Measurements from ENCODE around the gene ZNF543.
A peak's percentile ranks its signal among the peaks of the same experiment; 100 is the strongest.

Gene ZNF543

GRCh38 chr19:57293719-57294118, 26.6 kb upstream of the ZNF543 start:
- no peak for TF ChIP-seq CTCF (IDR thresholded peaks at IDR 0.05; ENCODE audit: low read depth, low read length, missing control alignments)
- DNase-seq (ENCODE audit: low read depth): no peak
- in situ Hi-C loops (cut with HindIII; ENCODE audit: low sequenced_read_pairs): no loop called here
- H3K4me3 ChIP-seq (ENCODE audit: low read depth, low read length): no peak overlapping the region

DNA sequence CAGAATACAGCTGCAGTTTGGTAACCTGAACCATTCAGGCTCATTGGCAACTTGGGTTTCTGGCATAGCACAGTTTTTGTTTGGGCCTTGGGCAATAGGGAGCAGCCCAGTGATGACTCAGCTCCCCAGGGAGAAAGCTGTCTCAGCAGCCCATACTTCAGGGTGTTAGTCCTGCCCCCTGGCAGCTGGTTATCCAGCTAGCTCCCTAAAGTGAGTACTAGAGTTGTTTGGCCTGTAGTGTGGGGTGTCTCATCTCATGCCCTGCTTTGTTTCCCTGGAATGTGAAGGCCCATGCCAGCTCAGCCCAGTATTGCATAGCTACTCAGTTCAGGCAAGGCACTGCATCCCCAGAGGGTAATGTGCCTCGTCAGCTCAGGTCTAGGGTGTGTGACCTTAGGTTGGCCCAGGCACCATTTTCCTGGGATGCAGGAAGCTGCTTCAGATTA, 18.2 kb upstream of the ZNF543 start:
- DNase-seq (ENCODE audit: low read depth): peak; percentile 49
- TF ChIP-seq CTCF (IDR thresholded peaks at IDR 0.05; ENCODE audit: low read depth, low read length, missing control alignments): no peak
- in situ Hi-C loops (cut with HindIII; ENCODE audit: low sequenced_read_pairs): no loop called here
- no peak overlapping the region for H3K4me3 ChIP-seq (ENCODE audit: low read depth, low read length)

DNA sequence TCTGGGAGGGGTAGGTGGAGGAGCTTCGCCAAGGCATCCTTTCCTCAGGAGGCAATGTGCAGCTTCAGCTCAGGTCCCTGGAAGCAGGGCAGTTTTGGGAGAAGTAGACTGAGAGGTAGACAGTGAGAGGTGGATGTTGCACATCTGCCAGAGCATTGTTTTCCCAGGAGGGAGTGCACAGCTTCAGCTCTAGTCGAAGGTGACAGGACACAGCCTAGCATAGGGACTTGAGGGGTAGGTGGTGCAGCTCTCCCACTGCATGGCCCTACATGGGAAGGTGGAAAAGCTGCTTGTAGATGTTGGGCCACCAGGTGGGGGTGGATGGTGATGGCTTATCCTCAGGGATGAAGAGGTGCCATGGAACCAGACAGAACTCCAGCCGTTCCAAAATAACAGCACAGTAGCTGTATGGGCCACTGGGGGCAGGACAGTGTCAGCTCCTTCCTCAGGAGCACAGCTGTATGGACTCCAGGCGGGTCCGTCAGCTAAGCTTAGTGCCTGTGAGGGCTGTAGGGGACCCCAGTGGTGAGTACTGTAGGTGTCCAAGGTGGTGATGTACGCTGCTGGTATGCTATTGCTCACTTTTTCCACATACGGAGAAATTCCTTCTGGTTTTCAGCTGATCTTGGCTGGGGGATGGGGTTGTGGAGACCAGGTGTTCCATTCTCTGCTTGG, 17.4 kb upstream of the ZNF543 start:
- in situ Hi-C loops (cut with HindIII; ENCODE audit: low sequenced_read_pairs): no loop called here
- no peak overlapping the region for H3K4me3 ChIP-seq (ENCODE audit: low read depth, low read length)
- no peak for TF ChIP-seq CTCF (IDR thresholded peaks at IDR 0.05; ENCODE audit: low read depth, low read length, missing control alignments)
- no peak for DNase-seq (ENCODE audit: low read depth)

DNA sequence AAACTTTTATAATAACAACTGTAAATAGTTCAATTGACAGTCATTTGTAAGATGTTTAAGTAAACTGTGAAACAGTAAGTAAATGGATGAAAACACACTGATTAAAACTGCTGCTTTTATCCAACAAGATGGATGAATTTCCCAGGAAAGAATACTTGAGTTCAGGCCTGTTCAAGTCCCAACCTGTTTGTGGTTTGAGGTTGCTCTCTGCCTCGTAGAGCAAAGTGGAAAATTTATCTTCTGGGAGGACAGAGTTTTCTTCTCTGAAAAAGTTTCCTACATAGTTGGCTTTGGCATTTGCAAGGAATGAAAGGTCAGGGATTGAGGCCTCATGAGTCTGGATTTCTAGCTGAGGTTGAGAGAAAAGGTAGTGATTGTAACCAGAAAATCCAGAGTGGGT, 15.2 kb upstream of the ZNF543 start:
- no peak for TF ChIP-seq CTCF (IDR thresholded peaks at IDR 0.05; ENCODE audit: low read depth, low read length, missing control alignments)
- in situ Hi-C loops (cut with HindIII; ENCODE audit: low sequenced_read_pairs): no loop called here
- no peak for DNase-seq (ENCODE audit: low read depth)
- H3K4me3 ChIP-seq (ENCODE audit: low read depth, low read length): no peak overlapping the region

- no peak for DNase-seq (ENCODE audit: low read depth)
- no peak for TF ChIP-seq CTCF (IDR thresholded peaks at IDR 0.05; ENCODE audit: low read depth, low read length, missing control alignments)
- in situ Hi-C loops (cut with HindIII; ENCODE audit: low sequenced_read_pairs): no loop called here
- no peak overlapping the region for H3K4me3 ChIP-seq (ENCODE audit: low read depth, low read length)
Observed at GRCh38 chr19:57308514-57308913, 11.8 kb upstream of the ZNF543 start.

GRCh38 chr19:57310792-57311191, 9.5 kb upstream of the ZNF543 start:
- no peak overlapping the region for H3K4me3 ChIP-seq (ENCODE audit: low read depth, low read length)
- in situ Hi-C loops (cut with HindIII; ENCODE audit: low sequenced_read_pairs): no loop called here
- no peak for DNase-seq (ENCODE audit: low read depth)
- TF ChIP-seq CTCF (IDR thresholded peaks at IDR 0.05; ENCODE audit: low read depth, low read length, missing control alignments): no peak

Measured in astrocyte of the cerebellum (primary cell).